AG04450 (cell line): Measurements from ENCODE around the gene XYLT1. TPM values are rescaled to one million over a fixed set of nuclear protein-coding genes. Genes with fewer than 3 reads are reported as not detected.

Source experiments
- CTCF ChIA-PET: fragments of 300-600, 350-600 bp; formaldehyde crosslinking; extraction: SDS; loops from one replicate; lab custom pipeline; 2022; ENCODE audit warnings: antibody characterized with exemption, inconsistent platforms; lab: Charles Lee
- POLR2A ChIA-PET: fragments of 350-600 bp; formaldehyde crosslinking; extraction: SDS; loops from one replicate; lab custom pipeline; 2021; ENCODE audit warnings: antibody characterized with exemption, inconsistent platforms; lab: Yijun Ruan, JAX
- DNase-seq: peaks from one replicate; pipeline ENCODE4 v3.0.0-alpha.2; 2011; ENCODE audit warnings: low read depth, low spot score
- H3K27ac ChIP-seq: one replicate; pipeline ENCODE4 v1.5.1; 2012; ENCODE audit warnings: low read depth, low read length, control low read depth
- H3K27me3 ChIP-seq: one replicate; pipeline ENCODE4 v1.6.0; 2012; ENCODE audit warnings: low read length; ENCODE audit not compliant: control insufficient read depth, insufficient read depth
- H3K4me3 ChIP-seq: 2 replicates; pipeline ENCODE4 v1.5.1; 2011; ENCODE audit warnings: mild to moderate bottlenecking, low read depth, low read length, control low read depth
- H3K9me3 ChIP-seq: 2 replicates; pipeline ENCODE4 v1.5.1; 2012; ENCODE audit warnings: low read length; ENCODE audit not compliant: control insufficient read depth, insufficient read depth
- polyA plus RNA-seq: library from polyadenylated mRNA; depleted of rRNA; stranded (reverse); fragments of >200 nt; gene quantifications from 2 replicates; pipeline ENCODE4 v1.2.3, GENCODE V29; 2011
- TF ChIP-seq, protein P1 (sequence below): IDR thresholded peaks from 2 replicates; pipeline ENCODE4 v1.5.1; 2011; ENCODE audit warnings: low read depth, low read length, control low read depth, inconsistent platforms

XYLT1 gene
- polyA plus RNA-seq, 1 experiment: 6.7 TPM

DNA sequence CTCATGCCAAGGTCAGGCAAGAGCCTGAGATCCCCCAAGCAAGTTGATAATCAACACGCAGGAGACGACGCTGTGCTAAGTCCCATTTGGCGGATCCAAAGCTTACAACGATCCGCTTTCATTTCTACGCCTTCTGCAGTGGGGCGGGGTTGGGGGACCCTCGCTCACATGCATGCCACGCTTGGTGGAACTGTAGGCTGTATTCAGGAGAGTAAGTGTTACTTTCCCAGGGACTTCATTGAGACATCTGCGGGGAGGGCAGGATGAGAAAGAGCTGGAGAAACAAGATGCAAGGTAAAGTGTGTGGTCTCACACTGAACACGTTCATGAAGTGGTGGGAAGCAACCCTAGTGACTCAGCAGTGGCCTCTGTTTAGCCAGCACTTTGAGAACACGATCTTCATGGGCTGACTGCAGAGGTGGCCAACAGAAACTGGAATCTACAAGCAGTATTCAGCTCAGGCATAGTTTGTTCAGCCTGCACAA, 100.5 kb downstream of the XYLT1 start:
- Histone ChIP-seq H3K9me3 (no peaks in the 10 kb centered on the region), H3K27me3 (no peaks in the 10 kb centered on the region), H3K27ac (no peak overlapping the region), H3K4me3 (no peak overlapping the region)
- TF ChIP-seq, protein P1, sequence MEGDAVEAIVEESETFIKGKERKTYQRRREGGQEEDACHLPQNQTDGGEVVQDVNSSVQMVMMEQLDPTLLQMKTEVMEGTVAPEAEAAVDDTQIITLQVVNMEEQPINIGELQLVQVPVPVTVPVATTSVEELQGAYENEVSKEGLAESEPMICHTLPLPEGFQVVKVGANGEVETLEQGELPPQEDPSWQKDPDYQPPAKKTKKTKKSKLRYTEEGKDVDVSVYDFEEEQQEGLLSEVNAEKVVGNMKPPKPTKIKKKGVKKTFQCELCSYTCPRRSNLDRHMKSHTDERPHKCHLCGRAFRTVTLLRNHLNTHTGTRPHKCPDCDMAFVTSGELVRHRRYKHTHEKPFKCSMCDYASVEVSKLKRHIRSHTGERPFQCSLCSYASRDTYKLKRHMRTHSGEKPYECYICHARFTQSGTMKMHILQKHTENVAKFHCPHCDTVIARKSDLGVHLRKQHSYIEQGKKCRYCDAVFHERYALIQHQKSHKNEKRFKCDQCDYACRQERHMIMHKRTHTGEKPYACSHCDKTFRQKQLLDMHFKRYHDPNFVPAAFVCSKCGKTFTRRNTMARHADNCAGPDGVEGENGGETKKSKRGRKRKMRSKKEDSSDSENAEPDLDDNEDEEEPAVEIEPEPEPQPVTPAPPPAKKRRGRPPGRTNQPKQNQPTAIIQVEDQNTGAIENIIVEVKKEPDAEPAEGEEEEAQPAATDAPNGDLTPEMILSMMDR: no peak
- ChIA-PET CTCF (no interaction called here), POLR2A (no interaction called here)
- no peak for DNase-seq

DNA sequence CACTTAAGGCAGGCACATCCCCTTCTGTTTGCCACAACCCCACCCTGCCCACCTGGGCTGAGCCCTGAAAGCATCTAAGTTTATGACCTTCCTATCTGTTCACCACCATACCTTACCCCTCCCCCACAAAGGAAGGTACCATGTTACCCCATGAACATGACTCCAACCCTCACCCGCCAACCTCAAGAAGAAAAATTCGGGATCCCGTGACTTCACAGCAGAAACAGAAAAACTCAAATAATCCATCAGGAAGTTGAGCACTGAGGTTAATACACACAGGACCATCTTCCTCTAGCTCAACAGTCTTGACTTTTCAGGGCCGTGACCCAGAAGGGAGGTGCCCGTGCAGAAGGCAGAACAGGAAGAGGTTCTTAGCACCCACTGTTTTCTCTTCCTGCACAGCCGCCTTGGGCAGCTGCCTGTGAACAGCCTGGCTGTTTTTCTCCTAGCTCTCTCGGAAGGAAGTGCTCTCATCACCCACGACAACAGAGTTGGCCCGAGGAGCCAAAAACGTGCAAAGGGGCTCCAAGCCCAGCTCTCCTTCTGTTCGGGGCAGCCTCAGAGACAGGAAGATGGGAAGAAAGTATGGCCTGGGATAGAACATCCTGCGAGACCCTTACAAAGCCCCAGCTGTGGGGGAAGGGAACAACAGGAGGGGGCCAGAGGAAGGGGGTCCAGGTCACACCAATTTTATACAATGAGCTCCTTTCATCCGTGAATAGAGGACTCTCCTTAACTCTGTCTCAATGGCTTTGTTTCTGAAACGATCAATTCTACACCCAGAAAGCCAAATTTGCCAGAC, 101.1 kb downstream of the XYLT1 start:
- ChIA-PET POLR2A (interaction anchor here (0.6 kb wide), 1 partner anchor 26 kb away, joined by 3 read pairs; no protein-coding TSS in a partner anchor), CTCF (interaction anchor here (0.7 kb wide), 1 partner anchor 11 kb away, joined by 3 read pairs; no protein-coding TSS in a partner anchor)
- no peak overlapping the region for H3K4me3 ChIP-seq
- no peaks in the 10 kb centered on the region for H3K9me3 ChIP-seq
- TF ChIP-seq, protein P1: no peak
- DNase-seq: no peak
- H3K27me3 ChIP-seq: no peaks in the 10 kb centered on the region
- H3K27ac ChIP-seq: no peak overlapping the region

DNA sequence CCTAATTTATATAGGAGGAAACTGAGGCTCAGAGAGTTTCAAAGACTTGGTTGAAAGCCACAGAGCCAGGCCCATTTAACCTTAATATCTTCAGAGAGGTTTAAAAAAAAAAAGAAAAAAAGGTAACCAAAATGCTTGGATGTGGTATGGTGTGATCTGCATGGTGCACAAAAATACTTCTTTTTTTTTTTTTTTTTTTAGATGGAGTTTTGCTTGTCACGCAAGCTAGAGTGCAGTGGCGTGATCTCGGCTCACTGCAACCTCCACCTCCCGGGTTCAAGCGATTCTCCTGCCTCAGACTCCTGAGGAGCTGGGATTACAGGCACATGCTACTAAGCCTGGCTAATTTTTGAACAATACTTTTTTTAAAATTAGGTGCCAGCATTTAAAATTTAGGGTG, 101.8 kb downstream of the XYLT1 start:
- no peak for DNase-seq
- H3K27me3 ChIP-seq: no peaks in the 10 kb centered on the region
- H3K4me3 ChIP-seq: no peak overlapping the region
- no peaks in the 10 kb centered on the region for H3K9me3 ChIP-seq
- TF ChIP-seq, protein P1: no peak
- ChIA-PET CTCF (interaction anchor here (0.7 kb wide), 1 partner anchor 12 kb away, joined by 3 read pairs; no protein-coding TSS in a partner anchor), POLR2A (interaction anchor here (0.6 to 0.7 kb wide), 2 partner anchors 27 to 28 kb away, joined by 3 to 7 read pairs; no protein-coding TSS in a partner anchor)
- H3K27ac ChIP-seq: no peak overlapping the region

DNA sequence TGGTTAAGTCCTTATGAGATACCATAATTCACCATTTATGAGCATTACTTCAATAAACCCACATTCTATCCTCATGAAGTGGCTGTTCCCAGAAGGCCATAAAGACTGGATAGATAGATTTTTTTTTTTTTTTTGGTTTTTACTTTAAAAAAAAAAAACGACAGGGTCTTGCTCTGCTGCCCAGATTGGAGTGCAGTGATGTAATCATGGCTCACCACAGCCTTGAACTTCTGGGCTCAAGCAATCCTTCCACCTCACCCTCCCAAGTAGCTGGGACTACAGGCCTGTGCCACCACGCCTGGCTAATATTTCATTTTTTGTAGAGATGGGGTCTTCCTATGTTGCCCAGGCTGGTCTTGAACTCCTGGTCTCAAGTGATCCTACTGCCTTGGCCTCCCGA, 102.3 kb downstream of the XYLT1 start:
- POLR2A ChIA-PET: interaction anchor here (0.7 kb wide), 1 partner anchor 29 kb away, joined by 7 read pairs; no protein-coding TSS in a partner anchor
- CTCF ChIA-PET: interaction anchor here (0.5 kb wide), 1 partner anchor 16 kb away, joined by 5 read pairs; no protein-coding TSS in a partner anchor
- Histone ChIP-seq H3K27ac (no peak overlapping the region), H3K9me3 (no peaks in the 10 kb centered on the region), H3K4me3 (no peak overlapping the region), H3K27me3 (no peaks in the 10 kb centered on the region)
- TF ChIP-seq, protein P1: no peak
- no peak for DNase-seq

DNA sequence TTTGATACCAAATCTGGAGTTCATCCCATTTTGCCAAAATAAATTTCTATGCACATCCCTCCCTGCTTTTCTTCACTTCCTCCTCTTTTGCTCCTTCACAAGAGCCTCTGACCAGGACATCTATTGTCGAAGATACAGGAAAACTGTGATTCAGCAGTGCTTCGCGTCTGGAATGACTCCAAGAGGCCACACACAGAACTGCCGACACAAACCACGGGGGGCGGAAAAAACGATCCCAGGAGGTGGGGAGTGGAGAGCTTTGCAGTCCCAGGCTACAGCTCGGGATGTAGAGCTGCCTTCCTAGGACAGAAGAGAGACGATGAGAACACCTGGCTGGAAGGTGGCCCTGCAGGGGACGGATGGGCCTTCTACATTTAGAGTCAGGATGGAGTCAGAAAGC, 102.8 kb downstream of the XYLT1 start:
- H3K27ac ChIP-seq: no peak overlapping the region
- H3K9me3 ChIP-seq: no peaks in the 10 kb centered on the region
- no peak overlapping the region for H3K4me3 ChIP-seq
- CTCF ChIA-PET: interaction anchor here (0.5 kb wide), 1 partner anchor 15 kb away, joined by 5 read pairs; no protein-coding TSS in a partner anchor
- no peaks in the 10 kb centered on the region for H3K27me3 ChIP-seq
- TF ChIP-seq, protein P1: peak; percentile 47
- DNase-seq: no peak
- POLR2A ChIA-PET: no interaction called here
